ENCODE data around the gene AFTPH.
"Not testable (repeated sequence)": the region's sequence is repeated elsewhere in the genome, so short reads cannot be mapped to it uniquely, and the experiment has no call there.

- TF ChIP-seq CTCF, POLR2A (IDR thresholded peaks at IDR 0.05): not testable (repeated sequence)
These were observed 6.8 kb downstream of the AFTPH start for GRCh38 chr2:64530946-64531345.
